PFSK-1 (cell line): ENCODE data around the gene PARP1.

Experiments
- SIN3A ChIP-seq: IDR thresholded peaks from 2 replicates; pipeline ENCODE4 v1.6.1; 2012; ENCODE audit warnings: mild to moderate bottlenecking, low read length, moderate library complexity, borderline replicate concordance; ENCODE audit not compliant: insufficient read depth
- TAF1 ChIP-seq: IDR thresholded peaks from 2 replicates; pipeline ENCODE4 v1.6.1; 2012; ENCODE audit warnings: low read length, control low read depth, borderline replicate concordance; ENCODE audit not compliant: insufficient read depth

- no peak for TF ChIP-seq TAF1
- TF ChIP-seq SIN3A, result no peak
Measured at GRCh38 chr1:226457307-226457712, 49.4 kb upstream of the PARP1 start.
